Liver (tissue), 3 donors: ENCODE measurements around the gene MERTK.
"Not testable (repeated sequence)": the region's sequence is repeated elsewhere in the genome, so short reads cannot be mapped to it uniquely, and the experiment has no call there.

ENCODE experiments used
- EGR1 ChIP-seq, 2 donors: IDR thresholded peaks; 2 replicates each; pipeline ENCODE4 v1.6.1; 2016 to 2018; ENCODE audit warnings: antibody characterized with exemption in 2 of 2, low read depth in 2 of 2
- FOXA1 ChIP-seq: IDR thresholded peaks from 2 replicates; pipeline ENCODE4 v1.6.1; 2016; ENCODE audit warnings: antibody characterized with exemption
- GABPA ChIP-seq, 2 donors: IDR thresholded peaks in 1 of 2; conservative IDR thresholded peaks in 1 of 2; 2 replicates each; pipeline ENCODE4 v1.6.1; 2016; ENCODE audit warnings: antibody characterized with exemption in 2 of 2, mild to moderate bottlenecking in 1 of 2, moderate library complexity in 1 of 2
- HNF4A ChIP-seq, 2 donors: conservative IDR thresholded peaks; 2 replicates each; pipeline ENCODE4 v1.6.1; 2016; ENCODE audit warnings: antibody characterized with exemption in 2 of 2, mild to moderate bottlenecking in 2 of 2
- JUND ChIP-seq, 2 donors: IDR thresholded peaks; 2 replicates each; pipeline ENCODE4 v1.6.1; 2016; ENCODE audit warnings: antibody characterized with exemption in 2 of 2
- NR2F2 ChIP-seq: IDR thresholded peaks from 2 replicates; pipeline ENCODE4 v1.6.1; 2016; ENCODE audit warnings: antibody characterized with exemption
- RAD21 ChIP-seq, 2 donors: IDR thresholded peaks; 2 replicates each; pipeline ENCODE4 v1.6.1; 2016; ENCODE audit warnings: antibody characterized with exemption in 2 of 2, mild to moderate bottlenecking in 2 of 2
- TAF1 ChIP-seq: conservative IDR thresholded peaks from 2 replicates; pipeline ENCODE4 v1.6.1; 2016; ENCODE audit warnings: antibody characterized with exemption, mild to moderate bottlenecking
- YY1 ChIP-seq: IDR thresholded peaks from 2 replicates; pipeline ENCODE4 v1.6.1; 2016; ENCODE audit warnings: antibody characterized with exemption, mild to moderate bottlenecking
- TF ChIP-seq, protein P1 (sequence below): fragments of 150-350 bp; IDR thresholded peaks from 2 replicates; pipeline ENCODE4 v1.5.1; 2017; ENCODE audit warnings: improper control_type of control experiment, low read depth, low read length; ENCODE audit not compliant: missing input control
- TF ChIP-seq, protein P2 (sequence below): IDR thresholded peaks from 2 replicates; pipeline ENCODE4 v1.6.1; 2016; ENCODE audit warnings: antibody characterized with exemption
- TF ChIP-seq, protein P3 (sequence below): IDR thresholded peaks from 2 replicates; pipeline ENCODE4 v1.6.1; 2016; ENCODE audit warnings: antibody characterized with exemption
- TF ChIP-seq, protein P4 (sequence below): IDR thresholded peaks from 2 replicates; pipeline ENCODE4 v1.6.1; 2016; ENCODE audit warnings: antibody characterized with exemption, mild to moderate bottlenecking
- donor health status: healthy.
- donor health status: healthy.

DNA sequence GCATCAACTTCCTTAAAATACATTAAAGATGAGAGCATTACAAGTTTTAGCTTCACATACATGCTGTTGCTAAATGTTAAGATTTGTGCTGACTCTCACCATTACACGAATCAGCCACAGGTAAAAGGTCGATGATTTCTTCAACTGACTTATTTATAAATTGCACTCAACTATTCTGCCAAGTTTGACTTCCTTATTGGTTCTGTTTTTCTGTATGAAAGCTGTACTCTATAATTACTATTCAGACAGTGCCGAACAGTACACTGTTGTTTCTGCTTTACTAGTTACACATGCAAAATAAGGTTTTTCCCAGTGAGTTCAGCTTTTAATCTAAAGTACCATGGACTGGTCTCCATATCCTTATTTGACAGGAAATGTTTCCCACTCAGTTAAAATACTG, 33.3 kb upstream of the MERTK start:
- TF ChIP-seq, protein P1, sequence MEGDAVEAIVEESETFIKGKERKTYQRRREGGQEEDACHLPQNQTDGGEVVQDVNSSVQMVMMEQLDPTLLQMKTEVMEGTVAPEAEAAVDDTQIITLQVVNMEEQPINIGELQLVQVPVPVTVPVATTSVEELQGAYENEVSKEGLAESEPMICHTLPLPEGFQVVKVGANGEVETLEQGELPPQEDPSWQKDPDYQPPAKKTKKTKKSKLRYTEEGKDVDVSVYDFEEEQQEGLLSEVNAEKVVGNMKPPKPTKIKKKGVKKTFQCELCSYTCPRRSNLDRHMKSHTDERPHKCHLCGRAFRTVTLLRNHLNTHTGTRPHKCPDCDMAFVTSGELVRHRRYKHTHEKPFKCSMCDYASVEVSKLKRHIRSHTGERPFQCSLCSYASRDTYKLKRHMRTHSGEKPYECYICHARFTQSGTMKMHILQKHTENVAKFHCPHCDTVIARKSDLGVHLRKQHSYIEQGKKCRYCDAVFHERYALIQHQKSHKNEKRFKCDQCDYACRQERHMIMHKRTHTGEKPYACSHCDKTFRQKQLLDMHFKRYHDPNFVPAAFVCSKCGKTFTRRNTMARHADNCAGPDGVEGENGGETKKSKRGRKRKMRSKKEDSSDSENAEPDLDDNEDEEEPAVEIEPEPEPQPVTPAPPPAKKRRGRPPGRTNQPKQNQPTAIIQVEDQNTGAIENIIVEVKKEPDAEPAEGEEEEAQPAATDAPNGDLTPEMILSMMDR: not testable (repeated sequence)
- TF ChIP-seq TAF1; HNF4A (conservative IDR thresholded peaks at IDR 0.05); JUND (IDR thresholded peaks at IDR 0.05); YY1; GABPA (IDR thresholded peaks at IDR 0.05 in 1 of 2, conservative IDR thresholded peaks at IDR 0.05 in 1 of 2); RAD21 (IDR thresholded peaks at IDR 0.05); FOXA1; NR2F2; EGR1 (IDR thresholded peaks at IDR 0.05; ENCODE audit: low read depth in 2 of 2): not testable (repeated sequence)
- TF ChIP-seq, protein P2, sequence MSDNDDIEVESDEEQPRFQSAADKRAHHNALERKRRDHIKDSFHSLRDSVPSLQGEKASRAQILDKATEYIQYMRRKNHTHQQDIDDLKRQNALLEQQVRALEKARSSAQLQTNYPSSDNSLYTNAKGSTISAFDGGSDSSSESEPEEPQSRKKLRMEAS: not testable (repeated sequence)
- TF ChIP-seq, protein P3, sequence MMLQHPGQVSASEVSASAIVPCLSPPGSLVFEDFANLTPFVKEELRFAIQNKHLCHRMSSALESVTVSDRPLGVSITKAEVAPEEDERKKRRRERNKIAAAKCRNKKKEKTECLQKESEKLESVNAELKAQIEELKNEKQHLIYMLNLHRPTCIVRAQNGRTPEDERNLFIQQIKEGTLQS: not testable (repeated sequence)
- TF ChIP-seq, protein P4, sequence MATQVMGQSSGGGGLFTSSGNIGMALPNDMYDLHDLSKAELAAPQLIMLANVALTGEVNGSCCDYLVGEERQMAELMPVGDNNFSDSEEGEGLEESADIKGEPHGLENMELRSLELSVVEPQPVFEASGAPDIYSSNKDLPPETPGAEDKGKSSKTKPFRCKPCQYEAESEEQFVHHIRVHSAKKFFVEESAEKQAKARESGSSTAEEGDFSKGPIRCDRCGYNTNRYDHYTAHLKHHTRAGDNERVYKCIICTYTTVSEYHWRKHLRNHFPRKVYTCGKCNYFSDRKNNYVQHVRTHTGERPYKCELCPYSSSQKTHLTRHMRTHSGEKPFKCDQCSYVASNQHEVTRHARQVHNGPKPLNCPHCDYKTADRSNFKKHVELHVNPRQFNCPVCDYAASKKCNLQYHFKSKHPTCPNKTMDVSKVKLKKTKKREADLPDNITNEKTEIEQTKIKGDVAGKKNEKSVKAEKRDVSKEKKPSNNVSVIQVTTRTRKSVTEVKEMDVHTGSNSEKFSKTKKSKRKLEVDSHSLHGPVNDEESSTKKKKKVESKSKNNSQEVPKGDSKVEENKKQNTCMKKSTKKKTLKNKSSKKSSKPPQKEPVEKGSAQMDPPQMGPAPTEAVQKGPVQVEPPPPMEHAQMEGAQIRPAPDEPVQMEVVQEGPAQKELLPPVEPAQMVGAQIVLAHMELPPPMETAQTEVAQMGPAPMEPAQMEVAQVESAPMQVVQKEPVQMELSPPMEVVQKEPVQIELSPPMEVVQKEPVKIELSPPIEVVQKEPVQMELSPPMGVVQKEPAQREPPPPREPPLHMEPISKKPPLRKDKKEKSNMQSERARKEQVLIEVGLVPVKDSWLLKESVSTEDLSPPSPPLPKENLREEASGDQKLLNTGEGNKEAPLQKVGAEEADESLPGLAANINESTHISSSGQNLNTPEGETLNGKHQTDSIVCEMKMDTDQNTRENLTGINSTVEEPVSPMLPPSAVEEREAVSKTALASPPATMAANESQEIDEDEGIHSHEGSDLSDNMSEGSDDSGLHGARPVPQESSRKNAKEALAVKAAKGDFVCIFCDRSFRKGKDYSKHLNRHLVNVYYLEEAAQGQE: not testable (repeated sequence)
